ENCODE data around the gene PHLPP1. TPM values are rescaled to one million over a fixed set of nuclear protein-coding genes. Genes with fewer than 3 reads are reported as not detected.

PHLPP1 gene
- total and polyA plus RNA-seq, 2 of the 13 experiments (the other 11 are each of a cell fraction or from before 2014, with no cell fraction given): 9.8 to 18.5 TPM

- 92% methylated on average over 3 of the region's 3 CpGs for WGBS (ENCODE audit: low lambda C conversion rate)
- no peak overlapping the region for H3K9ac ChIP-seq (ENCODE audit: insufficient read depth, low read depth, low read length)
- H3K27ac ChIP-seq (ENCODE audit: extremely low read length, insufficient read depth, low read length): no peak overlapping the region
- ATAC-seq (no peak), FAIRE-seq (no peak), DNase-seq (ENCODE audit: low spot score) (no peak)
- ChIA-PET POLR2A (no interaction called here), CTCF (ENCODE audit: low intra/inter-chr PET ratio, low total read pairs) (no interaction called here)
- in situ Hi-C loops (cut with HindIII; ENCODE audit: extremely low pct_ligation_motif_present, low pct_unique_long_range_greater_than_20kb) (no loop called here), intact Hi-C loops (cut with micrococcal nuclease; ENCODE audit: unreplicated experiment) (no loop called here)
- H3K27me3 ChIP-seq (ENCODE audit: control insufficient read depth in 1 of 2, insufficient read depth in 2 of 2, low read length in 2 of 2): no peaks in the 10 kb centered on the region
- peaks cover 5 to 14% of the 10 kb centered on the region in 2 experiments; a peak in 2 of 5 replicates for H3K36me3 ChIP-seq (replicated peaks in 1 of 2; ENCODE audit: control insufficient read depth in 1 of 2, insufficient read depth in 2 of 2, low read length in 2 of 2)
- no peaks in the 10 kb centered on the region for H3K9me3 ChIP-seq (ENCODE audit: low read length)
- TF ChIP-seq MIER3 (CRISPR knock-in tag; IDR thresholded peaks at IDR 0.05; ENCODE audit: borderline replicate concordance): no peak
- no peak for TF ChIP-seq TCF12 (IDR thresholded peaks at IDR 0.05)
- no peak for TF ChIP-seq TCF12 (CRISPR knock-in tag; IDR thresholded peaks at IDR 0.05)
- no peak for TF ChIP-seq SALL1 (CRISPR knock-in tag; IDR thresholded peaks at IDR 0.05)
- no peak for TF ChIP-seq NFKB2 (CRISPR knock-in tag; IDR thresholded peaks at IDR 0.05; ENCODE audit: borderline replicate concordance)
- TF ChIP-seq ZFP62 (CRISPR knock-in tag; IDR thresholded peaks at IDR 0.05): no peak
- TF ChIP-seq MXD4 (CRISPR knock-in tag; IDR thresholded peaks at IDR 0.05): no peak
- no peak for TF ChIP-seq ZNF180 (CRISPR knock-in tag; IDR thresholded peaks at IDR 0.05; ENCODE audit: borderline replicate concordance, low read depth)
- no peak for TF ChIP-seq FLYWCH1 (CRISPR knock-in tag; IDR thresholded peaks at IDR 0.05)
- no peak for TF ChIP-seq KAT8 (CRISPR knock-in tag; IDR thresholded peaks at IDR 0.05)
- no peak for TF ChIP-seq SMAD3 (CRISPR knock-in tag; IDR thresholded peaks at IDR 0.05)
- no peak for TF ChIP-seq RFX1 (IDR thresholded peaks at IDR 0.05)
- TF ChIP-seq FOXJ3 (CRISPR knock-in tag; IDR thresholded peaks at IDR 0.05; ENCODE audit: borderline replicate concordance): no peak
- no peak for TF ChIP-seq TIGD3 (CRISPR knock-in tag; IDR thresholded peaks at IDR 0.05; ENCODE audit: borderline replicate concordance)
- TF ChIP-seq GPN1 (CRISPR knock-in tag; IDR thresholded peaks at IDR 0.05; ENCODE audit: borderline replicate concordance): no peak
- TF ChIP-seq RXRA (CRISPR knock-in tag; IDR thresholded peaks at IDR 0.05): no peak
- no peak for TF ChIP-seq HNRNPL (IDR thresholded peaks at IDR 0.05; ENCODE audit: low read depth, low read length)
- TF ChIP-seq TFAP4 (IDR thresholded peaks at IDR 0.05; ENCODE audit: borderline replicate concordance, low read depth): no peak
- no TSS peak for BruUV-seq (replicated peaks)
- H3K4me2 ChIP-seq (ENCODE audit: low read depth, low read length): no peak overlapping the region
- H3K4me3 ChIP-seq (replicated peaks in 1 of 3; ENCODE audit: insufficient read depth in 1 of 3, low read depth in 2 of 3, low read length in 3 of 3): no peak overlapping the region
- no peaks in the 10 kb centered on the region for H3K4me1 ChIP-seq (ENCODE audit: insufficient read depth, low read length)
- no peaks in the 10 kb centered on the region for H4K20me1 ChIP-seq (ENCODE audit: insufficient read depth, low read length)
- peaks cover 25% of the 10 kb centered on the region for H3K79me2 ChIP-seq (ENCODE audit: insufficient read depth, low read length)
- H2AFZ ChIP-seq (ENCODE audit: low read length): no peak overlapping the region
Measured at GRCh38 chr18:62828091-62828640, 112.8 kb downstream of the PHLPP1 start.
